WTC11 (cell line): ENCODE results near the gene RSRC1. TPM values are rescaled to one million over a fixed set of nuclear protein-coding genes. Genes with fewer than 3 reads are reported as not detected.

Experiments
- ATAC-seq: fragments of 200-7000 bp; cut with Tn5 transposase; 2 replicates; pipeline ENCODE4 v1.10.0; 2021; ENCODE audit warnings: mild to moderate bottlenecking, moderate library complexity
- CTCF ChIA-PET: fragments of 300-600 bp; sonication (Branson Sonifier 250); formaldehyde crosslinking; loops from one replicate; lab custom pipeline; 2021; ENCODE audit warnings: antibody characterized with exemption; lab: Charles Lee
- POLR2A ChIA-PET: fragments of 350-600 bp; sonication (Branson Sonifier 250); formaldehyde crosslinking; loops from one replicate; lab custom pipeline; 2021; ENCODE audit warnings: antibody characterized with exemption; lab: Charles Lee
- DNase-seq: peaks from one replicate; pipeline ENCODE4 v3.0.0; 2021; ENCODE audit warnings: low spot score
- H3K27ac Mint-ChIP-seq: 2 replicates; pipeline ENCODE4 v1.8.0; 2021; ENCODE audit warnings: mixed read lengths
- H3K27me3 Mint-ChIP-seq: 2 replicates; pipeline ENCODE4 v1.8.0; 2021; ENCODE audit warnings: low read depth, mild to moderate bottlenecking, moderate library complexity, mixed read lengths
- H3K36me3 Mint-ChIP-seq: 2 replicates; pipeline ENCODE4 v1.8.0; 2021; ENCODE audit warnings: mixed read lengths
- H3K4me1 Mint-ChIP-seq: 2 replicates; pipeline ENCODE4 v1.8.0; 2022; ENCODE audit warnings: mixed read lengths
- H3K4me3 Mint-ChIP-seq: 2 replicates; pipeline ENCODE4 v1.8.0; 2021; ENCODE audit warnings: mild to moderate bottlenecking, moderate library complexity, mixed read lengths
- H3K9me3 Mint-ChIP-seq: 2 replicates; pipeline ENCODE4 v1.8.0; 2021; ENCODE audit warnings: mixed read lengths
- AR ChIP-seq: fragments of 250-450 bp; sonication (Bioruptor Pico); IDR thresholded peaks from 2 replicates; pipeline ENCODE4 v1.9.0; 2021; ENCODE audit warnings: mild to moderate bottlenecking
- CREB1 ChIP-seq: sonication (generic); formaldehyde crosslinking; IDR thresholded peaks from 2 replicates; pipeline ENCODE4 v1.8.0; 2023; ENCODE audit warnings: mild to moderate bottlenecking, missing genetic modification reagents
- ESRRA ChIP-seq: sonication (generic); formaldehyde crosslinking; IDR thresholded peaks from 2 replicates; pipeline ENCODE4 v1.8.1; 2022; ENCODE audit warnings: mild to moderate bottlenecking, missing genetic modification reagents, borderline replicate concordance
- FOXJ3 ChIP-seq: sonication (generic); formaldehyde crosslinking; IDR thresholded peaks from 2 replicates; pipeline ENCODE4 v1.9.0; 2021; ENCODE audit warnings: missing genetic modification reagents, mild to moderate bottlenecking, borderline replicate concordance
- FOXK1 ChIP-seq: sonication (generic); formaldehyde crosslinking; IDR thresholded peaks from 2 replicates; pipeline ENCODE4 v1.8.0; 2022; ENCODE audit warnings: mild to moderate bottlenecking, moderate library complexity, missing genetic modification reagents
- GABPB1 ChIP-seq: sonication (generic); formaldehyde crosslinking; IDR thresholded peaks from 2 replicates; pipeline ENCODE4 v1.8.1; 2023; ENCODE audit warnings: mild to moderate bottlenecking, missing genetic modification reagents
- GTF2I ChIP-seq: fragments of 250-450 bp; sonication (Bioruptor Pico); conservative IDR thresholded peaks from 2 replicates; pipeline ENCODE4 v1.4.0; 2021; ENCODE audit warnings: mild to moderate bottlenecking
- NR1H2 ChIP-seq: sonication (generic); formaldehyde crosslinking; IDR thresholded peaks from 2 replicates; pipeline ENCODE4 v1.9.0; 2021; ENCODE audit warnings: mild to moderate bottlenecking, moderate library complexity, missing genetic modification reagents
- RORB ChIP-seq: fragments of 250-450 bp; sonication (Bioruptor Pico); IDR thresholded peaks from 2 replicates; pipeline ENCODE4 v1.9.0; 2021; ENCODE audit warnings: mild to moderate bottlenecking
- TP53 ChIP-seq: sonication (generic); formaldehyde crosslinking; IDR thresholded peaks from 2 replicates; pipeline ENCODE4 v1.8.1; 2023; ENCODE audit warnings: mild to moderate bottlenecking, missing genetic modification reagents
- ZNF121 ChIP-seq: sonication (generic); formaldehyde crosslinking; IDR thresholded peaks from 2 replicates; pipeline ENCODE4 v1.8.0; 2023; ENCODE audit warnings: missing genetic modification reagents
- ZNF219 ChIP-seq: sonication (generic); formaldehyde crosslinking; IDR thresholded peaks from 2 replicates; pipeline ENCODE4 v1.8.0; 2023; ENCODE audit warnings: missing genetic modification reagents, mild to moderate bottlenecking, borderline replicate concordance
- ZNF416 ChIP-seq: fragments of 250-450 bp; sonication (Bioruptor Pico); IDR thresholded peaks from 2 replicates; pipeline ENCODE4 v1.9.0; 2021; ENCODE audit warnings: mild to moderate bottlenecking, inconsistent platforms
- ZNF512 ChIP-seq: sonication (generic); formaldehyde crosslinking; IDR thresholded peaks from 2 replicates; pipeline ENCODE4 v1.8.1; 2022; ENCODE audit warnings: missing genetic modification reagents, borderline replicate concordance
- ZNF532 ChIP-seq: fragments of 250-450 bp; sonication (Bioruptor Pico); IDR thresholded peaks from 2 replicates; pipeline ENCODE4 v1.9.0; 2021; ENCODE audit warnings: mild to moderate bottlenecking, borderline replicate concordance
- total RNA-seq: library from RNA; stranded (reverse); gene quantifications from 3 replicates; pipeline ENCODE4 v1.2.3, GENCODE V29; 2021
- TF ChIP-seq, protein P1 (sequence below): sonication (generic); formaldehyde crosslinking; conservative IDR thresholded peaks from 2 replicates; pipeline ENCODE4 v1.8.1; 2023; ENCODE audit warnings: mild to moderate bottlenecking, low read depth, missing genetic modification reagents, moderate library complexity

RSRC1 gene
- total RNA-seq, 1 experiment from 2014 or later: 21.3 TPM

DNA sequence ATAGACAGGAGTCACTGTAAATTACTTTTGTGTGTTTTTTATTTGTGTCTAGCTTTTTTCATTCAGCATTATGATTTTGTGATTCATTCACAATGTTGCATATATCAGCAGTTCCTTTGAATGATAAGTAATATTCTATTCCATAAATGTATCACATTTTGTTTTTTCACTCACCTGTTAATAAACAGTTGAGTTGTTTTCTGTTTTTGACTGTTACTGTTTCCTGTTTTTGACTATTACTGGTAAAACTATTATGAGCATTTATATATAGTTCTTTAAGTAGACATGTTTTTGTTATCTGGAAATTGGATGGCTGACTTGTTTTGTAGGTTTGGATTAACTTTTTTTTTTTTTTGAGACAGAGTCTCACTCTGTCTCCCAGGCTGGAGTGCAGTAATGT is 138.4 kb downstream of the RSRC1 start (continued):
- TF ChIP-seq FOXK1 (CRISPR knock-in tag): no peak
- no peak for TF ChIP-seq ZNF121 (CRISPR knock-in tag)

DNA sequence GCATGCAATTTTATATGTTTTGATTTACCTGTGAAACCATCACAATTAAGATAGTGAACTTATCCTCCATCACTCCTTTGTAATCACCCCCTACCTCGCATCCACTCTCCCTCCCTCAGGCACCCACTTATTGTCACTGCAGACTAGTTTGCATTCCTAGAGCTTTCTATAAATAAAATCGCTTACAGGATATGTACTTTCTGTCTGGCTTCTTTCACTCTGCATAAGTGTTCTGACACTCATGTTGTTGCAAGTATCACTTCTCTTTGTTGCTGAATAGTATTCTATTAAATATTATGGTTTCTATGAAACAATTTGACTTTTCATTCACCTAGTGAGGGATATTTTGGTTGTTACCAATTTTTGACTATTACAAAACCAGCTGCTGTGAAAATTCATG is 139.3 kb downstream of the RSRC1 start:
- no peak for DNase-seq
- POLR2A ChIA-PET: no interaction called here
- no peaks in the 10 kb centered on the region for H3K27me3 Mint-ChIP-seq
- H3K4me3 Mint-ChIP-seq: no peak overlapping the region
- no peak for TF ChIP-seq ZNF416 (CRISPR knock-in tag)
- TF ChIP-seq, protein P1, sequence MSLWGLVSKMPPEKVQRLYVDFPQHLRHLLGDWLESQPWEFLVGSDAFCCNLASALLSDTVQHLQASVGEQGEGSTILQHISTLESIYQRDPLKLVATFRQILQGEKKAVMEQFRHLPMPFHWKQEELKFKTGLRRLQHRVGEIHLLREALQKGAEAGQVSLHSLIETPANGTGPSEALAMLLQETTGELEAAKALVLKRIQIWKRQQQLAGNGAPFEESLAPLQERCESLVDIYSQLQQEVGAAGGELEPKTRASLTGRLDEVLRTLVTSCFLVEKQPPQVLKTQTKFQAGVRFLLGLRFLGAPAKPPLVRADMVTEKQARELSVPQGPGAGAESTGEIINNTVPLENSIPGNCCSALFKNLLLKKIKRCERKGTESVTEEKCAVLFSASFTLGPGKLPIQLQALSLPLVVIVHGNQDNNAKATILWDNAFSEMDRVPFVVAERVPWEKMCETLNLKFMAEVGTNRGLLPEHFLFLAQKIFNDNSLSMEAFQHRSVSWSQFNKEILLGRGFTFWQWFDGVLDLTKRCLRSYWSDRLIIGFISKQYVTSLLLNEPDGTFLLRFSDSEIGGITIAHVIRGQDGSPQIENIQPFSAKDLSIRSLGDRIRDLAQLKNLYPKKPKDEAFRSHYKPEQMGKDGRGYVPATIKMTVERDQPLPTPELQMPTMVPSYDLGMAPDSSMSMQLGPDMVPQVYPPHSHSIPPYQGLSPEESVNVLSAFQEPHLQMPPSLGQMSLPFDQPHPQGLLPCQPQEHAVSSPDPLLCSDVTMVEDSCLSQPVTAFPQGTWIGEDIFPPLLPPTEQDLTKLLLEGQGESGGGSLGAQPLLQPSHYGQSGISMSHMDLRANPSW (CRISPR knock-in tag): no peak
- TF ChIP-seq TP53 (CRISPR knock-in tag): no peak
- TF ChIP-seq CREB1 (CRISPR knock-in tag): no peak
- TF ChIP-seq AR (CRISPR knock-in tag): no peak
- TF ChIP-seq ESRRA (CRISPR knock-in tag): no peak
- no peak for TF ChIP-seq ZNF219 (CRISPR knock-in tag)
- TF ChIP-seq ZNF512: no peak
- no peak for TF ChIP-seq FOXJ3 (CRISPR knock-in tag)
- TF ChIP-seq FOXK1 (CRISPR knock-in tag): no peak
- TF ChIP-seq ZNF532 (CRISPR knock-in tag): no peak
- TF ChIP-seq GTF2I: no peak
- no peak for TF ChIP-seq NR1H2 (CRISPR knock-in tag)
- TF ChIP-seq RORB (CRISPR knock-in tag): no peak
- TF ChIP-seq GABPB1 (CRISPR knock-in tag): no peak
- TF ChIP-seq, all 79 proteins: peak for 0
- H3K9me3 Mint-ChIP-seq: peaks cover 11% of the 10 kb centered on the region
- CTCF ChIA-PET: no interaction called here
- H3K4me1 Mint-ChIP-seq: peaks cover 11% of the 10 kb centered on the region
- H3K36me3 Mint-ChIP-seq: peaks cover 4% of the 10 kb centered on the region; the same call in 1 of the 2 replicates
- ATAC-seq: no peak
- no peak overlapping the region for H3K27ac Mint-ChIP-seq
